Measurements from ENCODE around the gene PRKCH. TPM values are rescaled to one million over a fixed set of nuclear protein-coding genes. Genes with fewer than 3 reads are reported as not detected.

The PRKCH gene
- polyA plus RNA-seq, 3 donors, result 3.6 to 6.2 (median 5.4) TPM

- Mint-ChIP-seq H3K27me3 (ENCODE audit: low read depth in 3 of 3) (no peaks in the 10 kb centered on the region), H3K4me1 (peaks cover 24% of the 10 kb centered on the region), H3K9me3 (peaks cover 0 to 2% (median 0%) of the 10 kb centered on the region in 7 donors), H3K36me3 (peaks cover 0 to 4% of the 10 kb centered on the region in 2 donors), H3K4me3 (no peak overlapping the region), H3K27ac (no peak overlapping the region)
- no peak overlapping the region for H3K4me2 ChIP-seq (replicated peaks; ENCODE audit: extremely low read depth, low read length, poor library complexity, severe bottlenecking)
- H3K27me3 ChIP-seq (ENCODE audit: control insufficient read depth in 2 of 2, insufficient read depth in 2 of 2, low read length in 2 of 2), result no peaks in the 10 kb centered on the region
- intact Hi-C loops (cut with micrococcal nuclease), result no loop called here
- H4K20me1 ChIP-seq (ENCODE audit: insufficient read depth, low read length), result no peaks in the 10 kb centered on the region
- no peak overlapping the region for H2AFZ ChIP-seq (ENCODE audit: insufficient read depth, low read depth, low read length, poor library complexity, severe bottlenecking)
- H3K4me3 ChIP-seq (replicated peaks in 1 of 3; ENCODE audit: low read depth in 2 of 3, low read length in 3 of 3), result no peak overlapping the region
- no peaks in the 10 kb centered on the region for H3K36me3 ChIP-seq (replicated peaks in 1 of 2; ENCODE audit: control insufficient read depth in 1 of 2, insufficient read depth in 2 of 2, low read length in 2 of 2)
- TF ChIP-seq CTCF (IDR thresholded peaks at IDR 0.05), result no peak
- H3K27ac ChIP-seq (ENCODE audit: low read depth in 1 of 2, low read length in 2 of 2), result no peak overlapping the region
- no peaks in the 10 kb centered on the region for H3K79me2 ChIP-seq (ENCODE audit: insufficient read depth, low read length)
- peaks cover 10 to 12% of the 10 kb centered on the region in 2 donors for H3K4me1 ChIP-seq (ENCODE audit: control insufficient read depth in 1 of 2, insufficient read depth in 2 of 2, low read length in 2 of 2)
- no peak overlapping the region for H3K9ac ChIP-seq (ENCODE audit: insufficient read depth, low read length, poor library complexity, severe bottlenecking)
- H3K9me3 ChIP-seq (replicated peaks in 1 of 2; ENCODE audit: control insufficient read depth in 1 of 2, insufficient read depth in 1 of 2, low read length in 2 of 2), result no peaks in the 10 kb centered on the region
- no peak for DNase-seq
Measured at GRCh38 chr14:61419201-61419600, 97.8 kb downstream of the PRKCH start.

DNA sequence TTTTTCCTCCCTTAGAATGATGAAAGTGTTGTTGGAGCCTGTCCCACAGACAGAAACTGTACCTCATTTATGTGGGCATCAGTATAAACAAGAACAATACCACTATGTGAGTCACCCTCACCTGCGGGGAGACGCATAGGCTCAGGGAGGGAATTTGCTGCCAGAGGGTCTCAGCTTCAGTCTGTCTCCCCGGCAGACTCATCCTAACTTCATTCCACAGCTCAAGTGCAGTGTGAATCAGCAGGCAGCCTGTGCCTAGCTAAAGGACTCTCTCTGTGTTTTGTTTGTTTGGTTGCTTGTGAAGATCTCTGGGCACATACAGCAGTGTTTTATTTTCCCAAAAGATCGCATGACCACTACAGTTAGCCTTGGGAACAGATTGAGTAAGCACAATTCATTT, 98.9 kb downstream of the PRKCH start:
- peaks cover 0 to 4% of the 10 kb centered on the region in 2 donors for H3K36me3 Mint-ChIP-seq
- intact Hi-C loops (cut with micrococcal nuclease), result loop anchor here in 1 of 2 donors (10.0 kb wide), 1 partner anchor 126 kb away; no protein-coding TSS in a partner anchor
- Histone ChIP-seq H3K9ac (ENCODE audit: insufficient read depth, low read length, poor library complexity, severe bottlenecking) (no peak overlapping the region), H3K79me2 (ENCODE audit: insufficient read depth, low read length) (no peaks in the 10 kb centered on the region), H3K27ac (ENCODE audit: low read depth in 1 of 2, low read length in 2 of 2) (no peak overlapping the region), H4K20me1 (ENCODE audit: insufficient read depth, low read length) (no peaks in the 10 kb centered on the region), H3K27me3 (ENCODE audit: control insufficient read depth in 2 of 2, insufficient read depth in 2 of 2, low read length in 2 of 2) (no peaks in the 10 kb centered on the region), H3K4me2 (replicated peaks; ENCODE audit: extremely low read depth, low read length, poor library complexity, severe bottlenecking) (no peak overlapping the region), H3K9me3 (replicated peaks in 1 of 2; ENCODE audit: control insufficient read depth in 1 of 2, insufficient read depth in 1 of 2, low read length in 2 of 2) (peaks cover 0 to 7% of the 10 kb centered on the region in 2 donors), H3K36me3 (replicated peaks in 1 of 2; ENCODE audit: control insufficient read depth in 1 of 2, insufficient read depth in 2 of 2, low read length in 2 of 2) (no peaks in the 10 kb centered on the region), H2AFZ (ENCODE audit: insufficient read depth, low read depth, low read length, poor library complexity, severe bottlenecking) (no peak overlapping the region), H3K4me1 (ENCODE audit: control insufficient read depth in 1 of 2, insufficient read depth in 2 of 2, low read length in 2 of 2) (peaks cover 10 to 12% of the 10 kb centered on the region in 2 donors), H3K4me3 (replicated peaks in 1 of 3; ENCODE audit: low read depth in 2 of 3, low read length in 3 of 3) (no peak overlapping the region)
- WGBS (ENCODE audit: insufficient coverage), result 100% methylated on average over 2 of the region's 4 CpGs
- H3K27ac Mint-ChIP-seq, result peak overlapping the region in 1 of 7 donors; percentile 33
- no peak for DNase-seq
- H3K27me3 Mint-ChIP-seq (ENCODE audit: low read depth in 3 of 3), result no peaks in the 10 kb centered on the region
- no peak overlapping the region for H3K4me3 Mint-ChIP-seq
- peaks cover 24% of the 10 kb centered on the region for H3K4me1 Mint-ChIP-seq
- peaks cover 0 to 6% (median 4%) of the 10 kb centered on the region in 7 donors for H3K9me3 Mint-ChIP-seq
- no peak for TF ChIP-seq CTCF (IDR thresholded peaks at IDR 0.05)

Data from CD14-positive monocyte (primary cell).